Sigmoid colon (tissue), 7 donors: ENCODE results near the gene SLC9A8. TPM values are rescaled to one million over a fixed set of nuclear protein-coding genes. Genes with fewer than 3 reads are reported as not detected.

ENCODE experiments used
- DNase-seq: peaks from one replicate; pipeline ENCODE4 v3.0.0-alpha.2; 2019
- H3K27ac ChIP-seq, 4 donors: fragments of 200-600 bp; sonication (generic); one replicate each; pipeline ENCODE4 v1.5.1; 2016 to 2019; ENCODE audit warnings: mild to moderate bottlenecking in 1 of 4
- H3K27me3 ChIP-seq, 3 donors: fragments of 200-600 bp; sonication (generic); one replicate each; pipeline ENCODE4 v1.5.1; 2019; ENCODE audit warnings: mild to moderate bottlenecking in 1 of 3
- H3K36me3 ChIP-seq, 4 donors: fragments of 200-600 bp; sonication (generic); one replicate each; pipeline ENCODE4 v1.5.1; 2016 to 2019
- H3K4me1 ChIP-seq, 4 donors: fragments of 200-600 bp; sonication (generic); one replicate each; pipeline ENCODE4 v1.5.1; 2017 to 2019
- H3K4me3 ChIP-seq, 4 donors: fragments of 200-600 bp; sonication (generic); one replicate each; pipeline ENCODE4 v1.5.1; 2017 to 2019; ENCODE audit warnings: mild to moderate bottlenecking in 2 of 4, moderate library complexity in 1 of 4
- H3K9me3 ChIP-seq, 4 donors: fragments of 200-600 bp in 3 of 4; sonication (generic) in 3 of 4; one replicate each; pipeline versions ENCODE4 v1.5.1 to v1.6.1; 2013 to 2019
- CTCF ChIP-seq, 4 experiments: fragments of 450-650 bp in 3 of 4; fragments of 200-600 bp in 1 of 4; IDR thresholded peaks; one replicate each; pipeline ENCODE4 v1.5.1; 2016 to 2019; ENCODE audit warnings: antibody characterized with exemption in 4 of 4, mild to moderate bottlenecking in 3 of 4, moderate library complexity in 2 of 4
- EP300 ChIP-seq, 4 donors: sonication (generic); formaldehyde crosslinking; IDR thresholded peaks; one replicate each; pipeline ENCODE4 v1.6.1; 2017; ENCODE audit warnings: antibody characterized with exemption in 4 of 4
- POLR2A ChIP-seq, 2 donors: fragments of 450-650 bp; IDR thresholded peaks; one replicate each; pipeline ENCODE4 v1.6.1; 2016; ENCODE audit warnings: antibody characterized with exemption in 2 of 2, mild to moderate bottlenecking in 2 of 2, moderate library complexity in 2 of 2
- POLR2AphosphoS5 ChIP-seq, 4 donors: sonication (generic); formaldehyde crosslinking; IDR thresholded peaks; one replicate each; pipeline ENCODE4 v1.6.1; 2017; ENCODE audit warnings: antibody characterized with exemption in 4 of 4
- WGBS, 2 donors: extraction: QIAGEN DNeasy Blood & Tissue Kit; methylation state at CpG; one replicate each; pipeline ENCODE4 v1.1.7; 2013; 5-methylcytosine and 5-hydroxymethylcytosine counted together
- intact Hi-C: fragments of 100-400 bp; cut with DNase I; formaldehyde crosslinking; loops from one replicate; pipeline ENCODE4 v1.15.1; 2023
- polyA plus RNA-seq, 3 donors: library from polyadenylated mRNA; stranded (reverse); fragments of 200-250 nt; gene quantifications; one replicate each; pipeline ENCODE4 v1.2.3, GENCODE V29; 2013
- total RNA-seq, 4 donors: library from RNA; depleted of rRNA; stranded (reverse); fragments of >200 nt; gene quantifications; one replicate each; pipeline ENCODE4 v1.1.0, GENCODE V29; 2016
- donor health status: healthy with polysubstance abuse.
- donor health status: Bipolar disorder and iron deficiency.
- donor health status: healthy.

SLC9A8 gene
- total and polyA plus RNA-seq, 7 donors: 1.8 to 14.7 (median 5.7) TPM

DNA sequence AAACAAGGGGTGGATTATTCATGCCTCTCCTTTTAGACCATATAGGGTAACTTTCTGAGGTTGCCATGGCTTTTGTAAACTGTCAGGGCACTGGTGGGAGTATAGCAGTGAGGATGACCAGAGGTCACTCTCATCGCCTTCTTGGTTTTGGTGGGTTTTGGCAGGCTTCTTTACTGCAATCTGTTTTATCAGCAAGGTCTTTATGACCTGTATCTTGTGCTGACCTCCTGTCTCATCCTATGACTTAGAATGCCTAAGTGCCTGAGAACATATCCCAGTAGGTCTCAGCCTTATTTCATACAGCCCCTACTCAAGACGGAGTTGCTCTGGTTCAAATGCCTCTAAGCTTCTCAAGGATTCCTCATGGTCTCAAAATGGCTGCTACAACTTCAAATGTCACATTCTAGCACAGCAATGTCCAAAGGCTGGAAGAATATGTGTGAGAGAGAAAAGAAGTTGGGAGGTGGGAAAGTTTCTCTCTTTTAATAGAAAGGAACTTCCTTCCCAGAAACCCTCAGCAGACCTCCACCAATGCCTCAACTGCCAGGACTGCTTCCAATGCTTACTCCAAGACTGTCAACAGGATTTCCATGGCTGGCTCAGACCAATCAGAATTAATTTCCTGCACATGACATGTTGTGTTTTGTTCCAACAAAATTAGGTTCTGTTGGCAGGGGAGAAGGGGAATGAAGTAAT is 46.6 kb upstream of the SLC9A8 start:
- no peak overlapping the region for H3K4me3 ChIP-seq
- intact Hi-C loops: no loop called here
- H3K27ac ChIP-seq: peak overlapping the region in 1 of 4 donors; percentile 40
- peaks cover 0 to 16% (median 11%) of the 10 kb centered on the region in 4 donors for H3K4me1 ChIP-seq
- H3K36me3 ChIP-seq: no peaks in the 10 kb centered on the region
- no peak for DNase-seq
- no peaks in the 10 kb centered on the region for H3K9me3 ChIP-seq
- no peak for TF ChIP-seq POLR2AphosphoS5 (IDR thresholded peaks at IDR 0.05)
- no peak for TF ChIP-seq CTCF (IDR thresholded peaks at IDR 0.05)
- TF ChIP-seq POLR2A (IDR thresholded peaks at IDR 0.05): no peak
- no peak for TF ChIP-seq EP300 (IDR thresholded peaks at IDR 0.05)
- WGBS, 2 donors: 96% methylated on average over 2 of the region's 2 CpGs
- H3K27me3 ChIP-seq: no peaks in the 10 kb centered on the region

DNA sequence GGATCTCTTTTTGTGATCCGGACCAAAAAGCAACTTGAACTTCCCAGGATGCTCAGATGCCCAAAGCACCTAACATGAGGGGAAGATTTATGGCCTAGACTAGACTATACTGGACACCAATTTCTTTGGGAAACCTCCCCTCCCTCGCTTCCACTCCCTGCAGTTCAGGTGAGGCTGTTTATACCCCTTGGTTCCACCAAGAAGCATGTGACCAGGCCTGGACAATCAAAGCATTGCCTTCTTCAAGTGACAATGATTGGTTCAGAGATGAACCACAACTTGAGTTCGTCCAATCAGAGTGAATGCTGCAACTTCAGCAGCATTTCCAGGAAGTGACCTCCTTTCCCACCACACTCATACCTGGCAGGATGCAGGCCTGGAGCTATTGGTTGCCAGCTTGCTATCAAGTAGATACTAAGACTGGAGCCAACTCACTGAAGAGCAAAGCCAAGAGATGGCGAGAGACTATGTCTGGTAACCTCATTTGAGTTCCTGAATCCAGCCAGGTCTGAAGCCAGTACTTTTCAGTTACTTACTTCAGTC is 45.6 kb upstream of the SLC9A8 start:
- peak overlapping the region in 1 of 4 donors; percentile 78 for H3K27ac ChIP-seq
- WGBS, 2 donors: 93 to 95% methylated on average over 4 of the region's 4 CpGs
- TF ChIP-seq POLR2A (IDR thresholded peaks at IDR 0.05) (no peak), POLR2AphosphoS5 (IDR thresholded peaks at IDR 0.05) (no peak), EP300 (IDR thresholded peaks at IDR 0.05) (no peak), CTCF (IDR thresholded peaks at IDR 0.05) (no peak)
- no peaks in the 10 kb centered on the region for H3K36me3 ChIP-seq
- no peak for DNase-seq
- intact Hi-C loops: no loop called here
- H3K4me1 ChIP-seq: peaks cover 0 to 16% (median 11%) of the 10 kb centered on the region in 4 donors
- H3K27me3 ChIP-seq: no peaks in the 10 kb centered on the region
- no peaks in the 10 kb centered on the region for H3K9me3 ChIP-seq
- no peak overlapping the region for H3K4me3 ChIP-seq

DNA sequence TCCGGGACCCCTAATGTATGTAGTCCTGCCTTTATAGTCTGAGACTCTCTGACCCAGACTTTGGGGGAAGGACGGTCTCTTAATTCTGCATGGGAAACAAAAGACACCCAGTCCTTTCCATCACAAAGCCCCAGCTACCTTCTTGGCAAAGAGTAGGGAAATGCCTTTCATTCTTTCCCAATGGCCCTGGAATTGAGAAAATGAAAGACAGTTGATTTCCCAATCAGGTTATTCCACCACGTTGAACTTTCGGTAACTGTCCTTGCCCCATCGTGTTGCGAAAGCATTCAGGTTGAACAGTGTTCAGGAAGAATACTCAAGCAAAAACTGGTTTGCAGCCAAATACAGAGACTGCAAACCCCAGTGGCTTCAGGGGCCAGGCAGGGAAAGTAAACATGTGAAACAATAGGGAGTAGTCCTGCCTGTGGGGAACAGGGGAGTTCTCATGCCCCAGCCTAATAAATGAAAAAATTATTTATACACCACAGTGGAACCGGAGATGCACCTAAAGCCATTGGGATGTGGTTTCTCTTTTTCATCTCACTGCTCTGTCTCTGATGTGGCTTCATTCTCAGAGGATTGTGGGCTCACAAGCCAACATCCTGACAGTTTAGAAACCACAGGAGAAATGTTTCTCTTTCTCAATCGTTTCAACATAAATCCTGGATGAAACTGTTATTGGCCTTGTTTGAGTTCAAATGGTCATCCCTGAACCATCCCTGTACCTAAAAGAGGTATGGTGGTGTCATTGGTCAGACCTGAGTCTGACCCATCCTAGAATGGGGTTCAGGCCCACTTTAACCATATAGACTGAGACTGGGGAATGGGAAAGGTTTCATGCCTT is 44.2 kb upstream of the SLC9A8 start:
- intact Hi-C loops: no loop called here
- peak; percentile 89 for DNase-seq
- TF ChIP-seq EP300 (IDR thresholded peaks at IDR 0.05): peak in 3 of 4 donors; percentile 8 to 47 (median 38)
- TF ChIP-seq CTCF (IDR thresholded peaks at IDR 0.05): no peak
- peak; percentile 50 to 86 (median 67) for TF ChIP-seq POLR2AphosphoS5 (IDR thresholded peaks at IDR 0.05)
- H3K36me3 ChIP-seq: no peaks in the 10 kb centered on the region
- no peaks in the 10 kb centered on the region for H3K9me3 ChIP-seq
- H3K27me3 ChIP-seq: no peaks in the 10 kb centered on the region
- peak overlapping the region in 3 of 4 donors; percentile 49 to 78 (median 72) for H3K27ac ChIP-seq
- WGBS, 2 donors: 25 to 30% methylated on average over 8 of the region's 8 CpGs
- H3K4me1 ChIP-seq: peaks cover 0 to 16% (median 11%) of the 10 kb centered on the region in 4 donors
- no peak overlapping the region for H3K4me3 ChIP-seq

DNA sequence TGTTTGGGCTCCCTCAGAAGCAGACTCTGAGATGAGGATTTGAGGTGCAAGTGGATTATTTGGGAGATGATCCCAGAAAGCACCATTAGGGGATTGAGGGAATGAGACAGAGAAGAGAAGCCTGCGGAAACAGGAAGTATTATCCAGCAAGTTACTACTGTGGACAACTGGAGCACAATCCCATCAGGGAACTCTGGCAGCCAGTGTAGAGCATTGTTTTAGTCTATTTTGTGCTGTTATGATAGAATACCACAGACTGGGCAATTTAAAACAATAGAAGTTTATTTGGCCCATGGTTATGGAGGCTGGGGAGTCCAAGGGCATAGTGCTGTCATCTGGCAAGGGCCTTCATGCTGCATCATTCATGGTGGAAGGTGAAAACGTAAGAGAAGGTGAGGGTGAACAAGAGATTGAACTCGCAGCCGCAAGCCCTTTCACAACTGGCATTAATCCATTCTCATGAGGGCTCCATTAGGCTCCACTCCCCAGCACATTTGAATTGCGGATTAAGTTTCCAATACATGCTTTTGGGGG is 43.5 kb upstream of the SLC9A8 start:
- intact Hi-C loops: no loop called here
- Histone ChIP-seq H3K4me3 (no peak overlapping the region), H3K27me3 (no peaks in the 10 kb centered on the region), H3K27ac (peak overlapping the region in 3 of 4 donors; percentile 49 to 78 (median 72)), H3K36me3 (no peaks in the 10 kb centered on the region), H3K9me3 (no peaks in the 10 kb centered on the region), H3K4me1 (peaks cover 0 to 16% (median 11%) of the 10 kb centered on the region in 4 donors)
- 95 to 97% methylated on average over 5 of the region's 5 CpGs for WGBS, 2 donors
- no peak for DNase-seq
- TF ChIP-seq POLR2A (IDR thresholded peaks at IDR 0.05) (no peak), EP300 (IDR thresholded peaks at IDR 0.05) (no peak), CTCF (IDR thresholded peaks at IDR 0.05) (no peak), POLR2AphosphoS5 (IDR thresholded peaks at IDR 0.05) (no peak)
